Calu3 (cell line): Measurements from ENCODE around the gene DAGLB. TPM values are rescaled to one million over a fixed set of nuclear protein-coding genes. Genes with fewer than 3 reads are reported as not detected.

Source experiments
- Bru-seq: library from RNA; stranded (reverse); fragments of 400-500 nt; gene quantifications from one replicate; lab custom pipeline; 2021; lab: Mats Ljungman, UMichigan
- BruChase-seq, 2 experiments: library from RNA; stranded (reverse); fragments of 400-500 nt; gene quantifications; one replicate each; lab custom pipeline; 2021; lab: Mats Ljungman, UMichigan
- BruUV-seq: library from RNA; stranded (reverse); fragments of 400-500 nt; replicated peaks from 2 replicates; lab custom pipeline; 2021; lab: Mats Ljungman, UMichigan
- CTCF ChIA-PET: fragments of 300-600 bp; sonication (Branson Sonifier 250); formaldehyde crosslinking; loops from one replicate; lab custom pipeline; 2022; ENCODE audit warnings: antibody characterized with exemption; lab: Charles Lee
- DNase-seq: peaks from one replicate; pipeline ENCODE4 v3.0.0; 2022
- H3K27ac Mint-ChIP-seq: one replicate; pipeline ENCODE4 v1.8.0; 2022; ENCODE audit warnings: mixed read lengths; ENCODE audit not compliant: unreplicated experiment
- H3K27me3 Mint-ChIP-seq: one replicate; pipeline ENCODE4 v1.8.0; 2022; ENCODE audit warnings: mixed read lengths; ENCODE audit not compliant: unreplicated experiment
- H3K36me3 Mint-ChIP-seq: one replicate; pipeline ENCODE4 v1.8.0; 2022; ENCODE audit warnings: mild to moderate bottlenecking, moderate library complexity, mixed read lengths; ENCODE audit not compliant: insufficient read depth, unreplicated experiment
- H3K4me1 Mint-ChIP-seq: one replicate; pipeline ENCODE4 v1.8.0; 2022; ENCODE audit warnings: mild to moderate bottlenecking, low read depth, mixed read lengths; ENCODE audit not compliant: unreplicated experiment
- H3K4me3 Mint-ChIP-seq: one replicate; pipeline ENCODE4 v1.8.0; 2022; ENCODE audit warnings: mild to moderate bottlenecking, low read depth, moderate library complexity, mixed read lengths; ENCODE audit not compliant: unreplicated experiment
- H3K9me3 Mint-ChIP-seq: one replicate; pipeline ENCODE4 v1.8.0; 2022; ENCODE audit warnings: low read depth, mixed read lengths; ENCODE audit not compliant: unreplicated experiment
- CTCF ChIP-seq: fragments of 200-600 bp; IDR thresholded peaks from one replicate; pipeline ENCODE4 v1.8.0; 2022; ENCODE audit warnings: antibody characterized with exemption; ENCODE audit not compliant: unreplicated experiment
- intact Hi-C: fragments of 100-400 bp; cut with micrococcal nuclease; formaldehyde crosslinking; loops from one replicate; pipeline ENCODE4 v1.10.0; 2022; ENCODE audit not compliant: unreplicated experiment
- long read RNA-seq: library from polyadenylated mRNA; stranded (forward); transcript quantifications from one replicate; pipeline ENCODE4 v2.0.0, GENCODE V29; 2022
- total RNA-seq: library from RNA; stranded (reverse); gene quantifications from 2 replicates; pipeline ENCODE4 v1.2.3, GENCODE V29; 2022

The DAGLB gene
- total RNA-seq: 36.8 and 38.1 TPM in 2 replicates
- Bru-seq, nascent RNA: percentile 73 among the genes with signal in this experiment
- percentile 70 among the genes with signal in this experiment for BruChase-seq, experiment 1, labeled RNA remaining after a 6-hour chase
- percentile 71 among the genes with signal in this experiment for BruChase-seq, experiment 2, labeled RNA remaining after a 2-hour chase
- long read RNA-seq, transcript DAGLB-201 (15 exons, 2,897 nt): major isoform, 15 of 33 reads
- long read RNA-seq, partial matches to known transcripts: 8 of 33 reads
- long read RNA-seq, other reads (novel, unspliced or antisense): 10 of 33 reads

- intact Hi-C loops: no loop called here
- no peaks in the 10 kb centered on the region for H3K9me3 Mint-ChIP-seq
- no peak for TF ChIP-seq CTCF
- H3K27me3 Mint-ChIP-seq: no peaks in the 10 kb centered on the region
- no TSS peak for BruUV-seq
- H3K36me3 Mint-ChIP-seq: peaks cover 76% of the 10 kb centered on the region
- CTCF ChIA-PET: interaction anchor here (0.6 to 0.9 kb wide), 4 partner anchors 23 to 739 kb away, joined by 3 to 6 read pairs (median 6); no protein-coding TSS in a partner anchor
- H3K4me3 Mint-ChIP-seq: peak within 1 kb of the TSS; percentile 97
- DNase-seq: peak; percentile 98
- peaks cover 63% of the 10 kb centered on the region for H3K4me1 Mint-ChIP-seq
- peak within 1 kb of the TSS; percentile 96 for H3K27ac Mint-ChIP-seq
Measured at GRCh38 chr7:6447581-6448199, at the start of gene DAGLB. Gene DAGLB (minus strand): TSS chr7:6447954. CDS start chr7:6447842, 112 bp downstream.

- no TSS peak for BruUV-seq
- no peak for DNase-seq
- Mint-ChIP-seq H3K27me3 (no peaks in the 10 kb centered on the region), H3K27ac (no peak overlapping the region), H3K4me1 (no peaks in the 10 kb centered on the region), H3K4me3 (no peak overlapping the region), H3K36me3 (no peaks in the 10 kb centered on the region), H3K9me3 (no peaks in the 10 kb centered on the region)
- intact Hi-C loops: no loop called here
- CTCF ChIA-PET: no interaction called here
- TF ChIP-seq CTCF: no peak
Measured at GRCh38 chr7:6497637-6497905, 49.8 kb upstream of the DAGLB start.

GRCh38 chr7:6496842-6497636, 49.3 kb upstream of the DAGLB start:
- intact Hi-C loops: no loop called here
- H3K27ac Mint-ChIP-seq: no peak overlapping the region
- CTCF ChIA-PET: interaction anchor here (0.6 kb wide), 1 partner anchor 35 kb away, joined by 3 read pairs; no protein-coding TSS in a partner anchor
- no peak for TF ChIP-seq CTCF
- BruUV-seq: no TSS peak
- no peak for DNase-seq
- peaks cover 5% of the 10 kb centered on the region for H3K27me3 Mint-ChIP-seq
- no peak overlapping the region for H3K4me3 Mint-ChIP-seq
- H3K4me1 Mint-ChIP-seq: no peaks in the 10 kb centered on the region
- H3K9me3 Mint-ChIP-seq: no peaks in the 10 kb centered on the region
- H3K36me3 Mint-ChIP-seq: no peaks in the 10 kb centered on the region

- Mint-ChIP-seq H3K4me3 (no peak overlapping the region), H3K27me3 (peaks cover 18% of the 10 kb centered on the region), H3K9me3 (no peaks in the 10 kb centered on the region), H3K27ac (no peak overlapping the region), H3K4me1 (no peaks in the 10 kb centered on the region), H3K36me3 (no peaks in the 10 kb centered on the region)
- intact Hi-C loops: no loop called here
- no peak for DNase-seq
- CTCF ChIA-PET: interaction anchor here (0.6 to 0.8 kb wide), 2 partner anchors 9 to 55 kb away, joined by 5 to 9 read pairs; partner anchors contain the start of gene GRID2IP
- no peak for TF ChIP-seq CTCF
- BruUV-seq: no TSS peak
Measured at GRCh38 chr7:6495597-6496262, 48.0 kb upstream of the DAGLB start.
